Parathyroid adenoma (tissue), 2 donors: ENCODE results near the gene NSMF.

Source experiments
- H2AFZ ChIP-seq: fragments of 300-600 bp; sonication (generic); one replicate; pipeline ENCODE4 v1.7.0; 2017; ENCODE audit warnings: antibody characterized with exemption, mild to moderate bottlenecking
- H3K27ac ChIP-seq: fragments of 300-600 bp; sonication (generic); one replicate; pipeline ENCODE4 v1.7.0; 2017
- H3K27me3 ChIP-seq: fragments of 300-600 bp; sonication (generic); one replicate; pipeline ENCODE4 v1.7.0; 2017; ENCODE audit warnings: low read length; ENCODE audit not compliant: control insufficient read depth, insufficient read depth
- H3K36me3 ChIP-seq: fragments of 300-600 bp; sonication (generic); one replicate; pipeline ENCODE4 v1.7.0; 2017; ENCODE audit warnings: low read length; ENCODE audit not compliant: control insufficient read depth, insufficient read depth
- H3K4me1 ChIP-seq: fragments of 300-600 bp; sonication (generic); one replicate; pipeline ENCODE4 v1.7.0; 2017; ENCODE audit warnings: control low read depth
- H3K4me2 ChIP-seq: fragments of 300-600 bp; sonication (generic); one replicate; pipeline ENCODE4 v1.7.0; 2017; ENCODE audit warnings: low read length
- H3K4me3 ChIP-seq: fragments of 300-600 bp; sonication (generic); one replicate; pipeline ENCODE4 v1.7.0; 2017; ENCODE audit warnings: low read depth, low read length
- H3K79me2 ChIP-seq: fragments of 300-600 bp; sonication (generic); one replicate; pipeline ENCODE4 v1.7.0; 2017; ENCODE audit warnings: control low read depth
- H3K9ac ChIP-seq: fragments of 300-600 bp; sonication (generic); one replicate; pipeline ENCODE4 v1.7.0; 2017; ENCODE audit warnings: mild to moderate bottlenecking
- H3K9me3 ChIP-seq: fragments of 300-600 bp; sonication (generic); one replicate; pipeline ENCODE4 v1.7.0; 2017; ENCODE audit warnings: low read length; ENCODE audit not compliant: control insufficient read depth
- CTCF ChIP-seq: fragments of 300-600 bp; sonication (generic); IDR thresholded peaks from one replicate; pipeline ENCODE4 v1.7.0; 2017; ENCODE audit warnings: antibody characterized with exemption, mild to moderate bottlenecking
- donor health status: primary hyperparathyroidism.

Gene NSMF

DNA sequence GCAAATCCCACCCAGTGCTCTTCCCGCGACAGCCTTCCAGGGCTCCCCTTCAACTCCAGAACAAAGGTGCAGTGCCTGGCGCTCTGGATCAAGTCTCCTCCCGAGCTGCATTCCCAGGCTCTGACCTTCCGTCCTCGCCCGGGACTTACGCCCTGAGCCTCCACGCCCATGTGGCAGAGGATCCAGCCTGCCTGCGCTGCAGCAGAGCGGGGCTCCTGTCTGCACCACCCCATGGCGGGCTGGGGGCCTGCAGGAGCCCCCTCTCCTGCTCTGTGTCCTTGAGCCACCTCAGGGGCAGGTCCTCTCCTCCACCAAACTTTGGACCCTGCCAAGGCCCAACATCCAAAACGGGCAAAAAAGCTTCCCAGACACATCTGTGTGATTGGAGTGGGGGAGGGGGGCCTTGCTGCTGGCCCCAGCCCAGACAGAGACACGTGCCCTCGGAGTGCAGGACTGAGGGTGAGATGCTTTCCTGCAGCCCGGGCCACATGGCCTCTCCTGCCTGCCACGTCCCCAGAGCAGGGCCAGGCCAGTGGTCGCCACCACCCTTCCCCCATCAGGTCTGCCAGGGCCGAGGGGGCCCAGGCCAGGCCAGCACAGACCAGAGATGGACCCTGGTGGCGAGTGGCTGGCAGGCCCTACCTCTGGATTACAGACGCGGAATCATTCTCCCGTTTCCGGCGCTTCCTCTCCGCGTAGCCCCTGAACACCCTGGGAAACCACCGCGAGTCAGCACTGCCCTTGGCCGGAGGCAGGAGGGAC lies 4.4 kb downstream of the NSMF start:
- Histone ChIP-seq H3K4me3 (no peak overlapping the region), H3K36me3 (no peaks in the 10 kb centered on the region), H3K4me1 (no peaks in the 10 kb centered on the region), H3K4me2 (no peak overlapping the region), H3K9me3 (no peaks in the 10 kb centered on the region), H2AFZ (no peak overlapping the region), H3K79me2 (no peaks in the 10 kb centered on the region), H3K9ac (no peak overlapping the region), H3K27me3 (no peaks in the 10 kb centered on the region), H3K27ac (no peak overlapping the region)
- no peak for TF ChIP-seq CTCF

DNA sequence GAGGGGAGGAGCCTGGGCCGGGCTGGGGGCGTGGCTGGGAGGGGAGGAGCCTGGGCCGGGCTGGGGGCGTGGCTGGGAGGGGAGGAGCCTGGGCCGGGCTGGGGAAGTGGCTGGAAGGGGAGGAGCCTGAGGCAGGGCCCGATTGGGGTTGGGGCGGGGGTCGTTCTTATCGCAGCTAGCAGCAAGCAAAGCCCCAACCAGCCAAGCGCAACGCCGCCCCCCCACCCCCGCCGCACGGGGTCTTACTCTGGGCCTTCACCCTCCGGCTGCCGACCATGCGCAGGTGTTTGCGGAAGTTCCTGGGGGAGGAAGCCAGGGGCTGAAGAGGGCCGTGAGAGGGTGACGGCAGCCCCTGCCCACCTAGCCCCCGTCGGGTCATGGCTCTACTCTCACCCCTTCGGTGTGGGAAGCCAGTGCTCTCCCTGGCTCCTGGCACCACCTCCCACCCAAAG lies 5.0 kb downstream of the NSMF start:
- Histone ChIP-seq H3K9me3 (no peaks in the 10 kb centered on the region), H3K4me1 (no peaks in the 10 kb centered on the region), H2AFZ (no peak overlapping the region), H3K9ac (no peak overlapping the region), H3K36me3 (no peaks in the 10 kb centered on the region), H3K4me2 (no peak overlapping the region), H3K79me2 (no peaks in the 10 kb centered on the region), H3K27ac (no peak overlapping the region), H3K27me3 (no peaks in the 10 kb centered on the region), H3K4me3 (no peak overlapping the region)
- TF ChIP-seq CTCF, result no peak

GRCh38 chr9:137453643-137454081 lies 5.5 kb downstream of the NSMF start:
- H3K79me2 ChIP-seq, result no peaks in the 10 kb centered on the region
- H3K4me1 ChIP-seq, result no peaks in the 10 kb centered on the region
- H3K4me2 ChIP-seq, result no peak overlapping the region
- no peaks in the 10 kb centered on the region for H3K9me3 ChIP-seq
- TF ChIP-seq CTCF, result no peak
- H3K27me3 ChIP-seq, result no peaks in the 10 kb centered on the region
- no peak overlapping the region for H3K4me3 ChIP-seq
- no peak overlapping the region for H3K27ac ChIP-seq
- no peak overlapping the region for H3K9ac ChIP-seq
- H3K36me3 ChIP-seq, result no peaks in the 10 kb centered on the region
- H2AFZ ChIP-seq, result no peak overlapping the region

GRCh38 chr9:137452761-137453642 lies 6.1 kb downstream of the NSMF start:
- TF ChIP-seq CTCF, result no peak
- Histone ChIP-seq H3K4me2 (no peak overlapping the region), H3K4me3 (no peak overlapping the region), H3K27ac (no peak overlapping the region), H3K4me1 (no peaks in the 10 kb centered on the region), H3K9me3 (no peaks in the 10 kb centered on the region), H3K36me3 (no peaks in the 10 kb centered on the region), H3K9ac (no peak overlapping the region), H3K27me3 (no peaks in the 10 kb centered on the region), H2AFZ (no peak overlapping the region), H3K79me2 (no peaks in the 10 kb centered on the region)
